ENCODE data around the gene AARSD1.
A peak's percentile ranks its signal among the peaks of the same experiment; 100 is the strongest.
"Not testable (repeated sequence)": the region's sequence is repeated elsewhere in the genome, so short reads cannot be mapped to it uniquely, and the experiment has no call there.

AARSD1 gene

DNA sequence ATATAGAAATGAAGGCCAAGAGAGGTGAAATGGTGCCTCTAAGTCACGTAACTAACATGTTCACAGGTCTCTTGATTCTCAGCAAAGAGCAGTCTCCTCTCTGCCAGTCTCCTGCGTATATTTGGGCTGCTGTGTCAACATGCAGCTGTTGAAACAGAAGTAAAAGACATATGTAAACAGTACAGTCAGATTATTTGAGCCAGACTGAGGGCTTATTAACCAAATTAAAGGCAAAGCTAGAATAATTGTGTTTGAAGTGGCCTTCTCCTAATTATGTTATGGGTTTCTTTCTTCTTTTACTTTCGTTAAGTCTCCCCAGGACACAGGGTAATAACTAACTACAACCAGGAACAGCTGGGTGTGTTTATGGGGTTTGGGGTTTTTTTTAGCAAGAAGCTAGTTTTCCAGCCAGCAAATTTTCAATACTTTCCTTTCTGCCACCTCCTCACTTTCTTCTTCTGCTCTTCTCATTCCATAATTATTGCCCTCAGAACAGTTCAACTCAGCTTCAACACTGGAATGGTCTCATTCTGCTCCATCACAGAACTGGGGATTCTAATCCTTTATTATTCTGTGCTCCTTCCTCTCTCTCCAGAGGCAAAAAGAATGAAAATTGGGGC lies 45.2 kb downstream of the AARSD1 start:
- Histone ChIP-seq H3K9ac (peak overlapping the region; percentile 6; the same call in 1 of the 2 replicates), H3K27ac (peak overlapping the region; percentile 44), H3K36me3 (ENCODE audit: insufficient read depth) (no peaks in the 10 kb centered on the region), H3K4me2 (peak overlapping the region; percentile 48), H3K4me1 (ENCODE audit: low read depth, poor library complexity, severe bottlenecking) (peaks cover 50% of the 10 kb centered on the region), H2AFZ (ENCODE audit: low read depth) (peak overlapping the region; percentile 30; the same call in 1 of the 2 replicates), H3K79me2 (ENCODE audit: insufficient read depth, low read depth) (no peaks in the 10 kb centered on the region), H3K27me3 (ENCODE audit: insufficient read depth, low read depth) (no peaks in the 10 kb centered on the region), H3K4me3 (IDR thresholded peaks at IDR 0.05; ENCODE audit: insufficient read depth, low read depth, low read length) (no peak overlapping the region), H4K20me1 (ENCODE audit: insufficient read depth) (no peaks in the 10 kb centered on the region)
- TF ChIP-seq, protein P1, sequence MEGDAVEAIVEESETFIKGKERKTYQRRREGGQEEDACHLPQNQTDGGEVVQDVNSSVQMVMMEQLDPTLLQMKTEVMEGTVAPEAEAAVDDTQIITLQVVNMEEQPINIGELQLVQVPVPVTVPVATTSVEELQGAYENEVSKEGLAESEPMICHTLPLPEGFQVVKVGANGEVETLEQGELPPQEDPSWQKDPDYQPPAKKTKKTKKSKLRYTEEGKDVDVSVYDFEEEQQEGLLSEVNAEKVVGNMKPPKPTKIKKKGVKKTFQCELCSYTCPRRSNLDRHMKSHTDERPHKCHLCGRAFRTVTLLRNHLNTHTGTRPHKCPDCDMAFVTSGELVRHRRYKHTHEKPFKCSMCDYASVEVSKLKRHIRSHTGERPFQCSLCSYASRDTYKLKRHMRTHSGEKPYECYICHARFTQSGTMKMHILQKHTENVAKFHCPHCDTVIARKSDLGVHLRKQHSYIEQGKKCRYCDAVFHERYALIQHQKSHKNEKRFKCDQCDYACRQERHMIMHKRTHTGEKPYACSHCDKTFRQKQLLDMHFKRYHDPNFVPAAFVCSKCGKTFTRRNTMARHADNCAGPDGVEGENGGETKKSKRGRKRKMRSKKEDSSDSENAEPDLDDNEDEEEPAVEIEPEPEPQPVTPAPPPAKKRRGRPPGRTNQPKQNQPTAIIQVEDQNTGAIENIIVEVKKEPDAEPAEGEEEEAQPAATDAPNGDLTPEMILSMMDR (conservative IDR thresholded peaks at IDR 0.05; ENCODE audit: low read depth, low read length): no peak

DNA sequence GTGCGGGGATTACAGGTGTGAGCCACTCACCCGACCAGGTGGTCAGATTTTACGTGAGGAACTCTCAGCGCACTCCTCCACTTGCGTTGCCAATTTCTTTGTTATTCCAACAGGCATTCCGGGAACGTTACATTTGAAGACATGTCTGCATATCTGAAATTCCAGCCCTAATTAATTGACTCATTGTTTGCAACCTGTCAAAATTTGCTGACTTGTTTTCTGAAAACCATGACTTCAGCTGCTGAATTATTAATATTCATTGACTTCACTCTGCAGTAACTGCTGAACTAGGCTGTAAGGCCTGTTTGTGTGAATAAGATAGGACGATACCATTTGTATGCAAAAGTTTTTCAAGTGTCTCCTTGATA lies 47.0 kb downstream of the AARSD1 start:
- Histone ChIP-seq H3K79me2 (ENCODE audit: insufficient read depth, low read depth) (no peaks in the 10 kb centered on the region), H3K27ac (no peak overlapping the region), H3K4me3 (IDR thresholded peaks at IDR 0.05; ENCODE audit: insufficient read depth, low read depth, low read length) (no peak overlapping the region), H4K20me1 (ENCODE audit: insufficient read depth) (no peaks in the 10 kb centered on the region), H2AFZ (ENCODE audit: low read depth) (no peak overlapping the region), H3K4me2 (no peak overlapping the region), H3K27me3 (ENCODE audit: insufficient read depth, low read depth) (no peaks in the 10 kb centered on the region), H3K4me1 (ENCODE audit: low read depth, poor library complexity, severe bottlenecking) (peaks cover 60% of the 10 kb centered on the region), H3K9ac (no peak overlapping the region), H3K36me3 (ENCODE audit: insufficient read depth) (no peaks in the 10 kb centered on the region)
- TF ChIP-seq, protein P1 (conservative IDR thresholded peaks at IDR 0.05; ENCODE audit: low read depth, low read length): no peak

DNA sequence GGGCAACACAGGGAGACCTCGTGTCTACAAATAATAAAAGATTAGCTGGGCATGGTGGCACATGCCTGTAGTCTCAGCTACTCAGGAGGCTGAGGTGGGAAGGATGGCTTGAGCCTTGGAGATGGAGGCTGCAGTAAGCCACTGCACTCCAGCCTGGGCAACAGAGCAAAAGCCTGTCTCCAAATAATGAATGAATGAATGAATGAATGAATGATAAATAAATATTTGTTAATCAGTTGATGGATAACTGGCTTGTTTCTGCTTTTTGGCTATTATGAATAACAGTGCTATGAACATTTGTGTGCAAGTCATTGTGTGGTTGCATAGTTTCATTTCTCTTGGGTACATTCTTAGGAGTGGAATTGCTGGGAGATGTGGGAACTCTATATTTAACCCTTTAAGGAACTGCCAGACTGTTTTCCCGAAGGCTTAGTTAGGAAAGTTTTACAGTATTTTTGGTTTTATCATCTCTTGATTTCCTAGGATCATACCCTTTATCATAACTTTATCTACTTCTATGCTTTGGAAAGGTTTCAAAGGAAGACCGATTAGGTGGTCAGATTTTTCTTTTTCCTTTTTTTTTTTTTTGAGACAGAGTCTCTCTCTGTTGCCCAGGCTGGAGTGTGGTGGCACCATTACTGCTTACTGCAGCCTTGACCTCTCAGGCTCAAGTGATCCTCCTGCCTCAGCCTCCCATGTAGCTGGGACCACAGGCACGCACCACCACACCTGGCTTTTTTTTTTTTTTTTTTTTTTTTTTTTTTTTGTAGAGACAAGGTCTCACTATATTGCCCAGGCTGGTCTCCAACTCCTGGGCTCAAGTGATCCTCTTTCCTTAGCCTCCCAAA lies 47.6 kb downstream of the AARSD1 start:
- H3K4me2 ChIP-seq; H3K27me3 ChIP-seq (ENCODE audit: insufficient read depth, low read depth); H2AFZ ChIP-seq (ENCODE audit: low read depth); H3K27ac ChIP-seq; H3K4me3 ChIP-seq (IDR thresholded peaks at IDR 0.05; ENCODE audit: insufficient read depth, low read depth, low read length); H4K20me1 ChIP-seq (ENCODE audit: insufficient read depth); H3K79me2 ChIP-seq (ENCODE audit: insufficient read depth, low read depth); H3K36me3 ChIP-seq (ENCODE audit: insufficient read depth); H3K9ac ChIP-seq: not testable (repeated sequence)
- peaks cover 56% of the 10 kb centered on the region for H3K4me1 ChIP-seq (ENCODE audit: low read depth, poor library complexity, severe bottlenecking)

DNA sequence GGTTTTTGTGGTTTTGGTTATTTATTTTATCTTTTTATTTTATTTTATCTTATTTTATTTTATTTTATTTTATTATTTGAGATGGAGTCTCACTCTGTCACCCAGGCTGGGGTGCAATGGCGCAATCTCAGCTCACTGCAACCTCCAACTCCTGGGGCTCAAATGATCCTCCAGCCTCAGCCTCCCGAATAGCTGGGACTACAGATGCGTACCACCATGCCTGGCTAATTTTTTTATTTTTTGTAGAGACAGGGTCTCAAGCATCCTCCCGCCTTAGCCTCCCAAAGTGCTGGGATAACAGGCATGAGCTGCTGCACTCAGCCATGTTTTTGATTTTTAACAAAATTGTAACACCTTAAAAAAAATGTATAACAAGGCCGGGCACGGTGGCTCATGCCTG lies 49.0 kb downstream of the AARSD1 start:
- H3K4me2 ChIP-seq; H3K27me3 ChIP-seq (ENCODE audit: insufficient read depth, low read depth); H2AFZ ChIP-seq (ENCODE audit: low read depth); H4K20me1 ChIP-seq (ENCODE audit: insufficient read depth); H3K4me3 ChIP-seq (IDR thresholded peaks at IDR 0.05; ENCODE audit: insufficient read depth, low read depth, low read length); H3K36me3 ChIP-seq (ENCODE audit: insufficient read depth); H3K9ac ChIP-seq; H3K27ac ChIP-seq; H3K79me2 ChIP-seq (ENCODE audit: insufficient read depth, low read depth): not testable (repeated sequence)
- H3K4me1 ChIP-seq (ENCODE audit: low read depth, poor library complexity, severe bottlenecking): peaks cover 45% of the 10 kb centered on the region

DNA sequence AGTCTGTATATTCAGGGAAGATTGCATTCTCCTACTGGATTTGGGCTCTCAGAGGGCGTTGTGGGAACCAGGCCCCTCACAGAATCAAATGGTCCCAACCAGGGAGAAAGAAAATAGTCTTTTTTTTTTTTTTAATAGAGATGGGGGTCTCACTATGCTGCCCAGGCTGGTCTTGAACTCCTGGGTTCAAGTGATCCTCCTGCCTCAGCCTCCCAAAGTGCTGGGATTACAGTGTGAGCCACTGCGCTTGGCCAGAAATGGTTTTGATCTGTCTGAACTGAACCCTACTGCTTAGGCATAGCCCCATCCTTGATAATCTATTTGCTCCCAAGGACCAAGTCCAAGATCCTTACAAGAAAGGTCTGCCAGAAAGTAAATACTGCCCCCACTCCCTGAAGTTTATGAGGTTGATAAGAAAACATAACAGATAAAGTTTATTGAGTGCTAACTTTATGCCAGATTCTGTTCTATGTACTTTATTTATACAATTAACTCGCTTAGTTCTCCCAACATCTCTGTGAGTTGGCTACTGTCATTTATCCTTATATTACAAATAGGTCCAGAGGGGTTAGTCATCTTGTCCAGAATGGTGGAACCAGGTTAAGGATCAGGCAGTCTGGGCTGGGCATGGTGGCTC lies 50.2 kb downstream of the AARSD1 start:
- Histone ChIP-seq H3K4me1 (ENCODE audit: low read depth, poor library complexity, severe bottlenecking) (peaks cover 45% of the 10 kb centered on the region), H4K20me1 (ENCODE audit: insufficient read depth) (no peaks in the 10 kb centered on the region), H3K4me2 (no peak overlapping the region), H3K79me2 (ENCODE audit: insufficient read depth, low read depth) (no peaks in the 10 kb centered on the region), H2AFZ (ENCODE audit: low read depth) (no peak overlapping the region), H3K27ac (no peak overlapping the region), H3K27me3 (ENCODE audit: insufficient read depth, low read depth) (no peaks in the 10 kb centered on the region), H3K9ac (no peak overlapping the region), H3K4me3 (IDR thresholded peaks at IDR 0.05; ENCODE audit: insufficient read depth, low read depth, low read length) (no peak overlapping the region), H3K36me3 (ENCODE audit: insufficient read depth) (no peaks in the 10 kb centered on the region)
- TF ChIP-seq, protein P1 (conservative IDR thresholded peaks at IDR 0.05; ENCODE audit: low read depth, low read length): no peak
